ENCODE measurements around the gene MAP1B.
A peak's percentile ranks its signal among the peaks of the same experiment; 100 is the strongest.
"Not testable (repeated sequence)": the region's sequence is repeated elsewhere in the genome, so short reads cannot be mapped to it uniquely, and the experiment has no call there.

Gene MAP1B

DNA sequence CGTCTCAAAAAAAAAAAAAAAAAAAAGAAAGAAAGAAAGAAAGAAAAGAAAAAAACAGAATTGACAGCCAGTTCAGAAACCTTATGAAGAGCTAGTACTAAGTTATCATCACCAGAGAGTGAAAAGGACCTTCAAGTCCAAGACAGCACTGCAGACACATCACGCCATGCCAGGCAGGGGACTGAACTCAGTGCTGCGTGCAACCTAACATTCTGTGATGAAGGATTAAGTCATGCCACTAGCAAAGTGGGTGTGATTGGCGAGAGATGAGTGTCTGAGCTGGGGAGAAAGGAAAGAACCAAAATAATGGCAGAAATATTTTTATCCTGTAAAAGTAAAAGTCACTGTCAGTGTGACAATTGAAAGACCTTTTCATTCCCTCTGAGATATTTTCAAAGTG, 54.7 kb downstream of the MAP1B start:
- in situ Hi-C loops (cut with HindIII; ENCODE audit: low pct_unique_long_range_greater_than_20kb, low sequenced_read_pairs) = no loop called here
- TF ChIP-seq JUND (IDR thresholded peaks at IDR 0.05; ENCODE audit: low read depth) = no peak
- no peak for DNase-seq (ENCODE audit: low read depth in 1 of 2, low spot score in 1 of 2)

DNA sequence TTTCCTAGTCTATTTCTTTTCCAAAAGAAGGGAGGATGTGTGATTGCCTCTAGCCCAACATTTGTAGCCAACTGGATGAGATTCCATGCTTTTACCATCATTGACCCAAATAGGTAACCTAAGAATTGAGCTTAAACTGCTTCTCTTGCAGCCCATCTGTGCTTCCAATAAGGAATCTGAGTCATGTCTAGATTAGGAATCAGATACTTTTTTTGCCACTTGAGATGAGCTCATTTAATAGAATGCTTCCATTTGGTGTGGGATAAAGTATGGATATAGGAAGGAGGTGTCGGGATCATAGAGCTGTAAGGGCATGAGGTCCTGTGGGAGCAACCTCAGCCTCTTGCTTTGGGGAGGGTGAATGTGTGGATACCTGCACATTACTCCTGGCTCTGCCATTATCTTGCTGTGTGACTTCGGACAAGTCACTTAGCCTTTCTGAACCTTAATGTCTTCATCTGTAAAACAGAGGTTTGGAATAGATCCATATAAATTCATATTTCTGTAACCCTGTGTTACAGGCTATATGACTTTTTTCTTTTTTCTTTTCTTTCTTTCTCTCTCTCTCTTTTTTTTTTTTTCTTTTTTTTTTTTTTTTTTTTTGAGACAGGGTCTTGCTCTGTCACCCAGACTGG, 56.2 kb downstream of the MAP1B start:
- DNase-seq (ENCODE audit: low read depth in 1 of 2, low spot score in 1 of 2) = no peak
- TF ChIP-seq JUND (IDR thresholded peaks at IDR 0.05; ENCODE audit: low read depth) = no peak
- in situ Hi-C loops (cut with HindIII; ENCODE audit: low pct_unique_long_range_greater_than_20kb, low sequenced_read_pairs) = no loop called here

DNA sequence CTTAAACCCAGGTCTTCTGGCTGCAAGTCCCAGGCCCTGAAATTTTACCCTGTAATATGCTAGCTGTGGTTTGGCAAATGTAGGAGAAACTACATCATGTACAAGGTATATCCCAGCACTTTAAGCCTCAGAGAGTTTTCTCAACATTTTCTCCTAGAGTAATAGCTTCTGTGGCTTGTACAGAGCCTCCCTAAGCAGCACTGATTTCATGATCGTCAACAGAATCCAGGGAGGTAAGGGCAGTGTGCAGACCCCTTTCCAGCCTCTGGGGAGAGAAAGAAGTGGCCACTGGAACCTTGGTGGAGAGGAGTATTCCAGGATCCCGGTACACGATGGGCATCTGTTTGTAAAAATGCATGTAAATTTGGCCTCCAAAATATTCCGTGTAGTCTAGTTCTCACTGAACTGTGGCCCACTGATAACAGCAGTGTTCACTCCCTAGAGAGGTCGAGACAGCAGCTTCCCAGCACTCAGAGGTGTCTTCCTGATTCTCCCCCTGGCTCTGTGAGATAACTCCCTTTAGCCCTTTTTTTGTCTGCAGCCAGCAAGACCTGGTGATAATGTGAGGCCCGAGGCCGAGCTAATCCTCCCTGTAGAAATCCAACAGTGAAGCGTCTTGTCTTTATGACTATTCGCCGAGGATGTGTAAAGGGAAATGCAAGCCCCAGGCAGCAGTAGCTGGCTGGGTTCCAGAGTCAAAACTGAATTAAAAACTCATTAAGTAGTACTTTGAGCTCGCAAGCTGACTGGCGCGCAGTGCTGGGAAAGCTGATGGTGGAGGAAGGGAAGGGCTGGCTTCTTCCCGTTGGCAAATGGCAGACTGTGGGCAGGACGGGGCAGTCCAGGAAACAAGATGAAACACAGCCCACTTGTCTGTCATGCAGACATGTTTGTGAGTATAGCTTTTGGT, 59.0 kb downstream of the MAP1B start:
- in situ Hi-C loops (cut with HindIII; ENCODE audit: low pct_unique_long_range_greater_than_20kb, low sequenced_read_pairs) = no loop called here
- DNase-seq (ENCODE audit: low read depth in 1 of 2, low spot score in 1 of 2) = no peak
- no peak for TF ChIP-seq JUND (IDR thresholded peaks at IDR 0.05; ENCODE audit: low read depth)

DNA sequence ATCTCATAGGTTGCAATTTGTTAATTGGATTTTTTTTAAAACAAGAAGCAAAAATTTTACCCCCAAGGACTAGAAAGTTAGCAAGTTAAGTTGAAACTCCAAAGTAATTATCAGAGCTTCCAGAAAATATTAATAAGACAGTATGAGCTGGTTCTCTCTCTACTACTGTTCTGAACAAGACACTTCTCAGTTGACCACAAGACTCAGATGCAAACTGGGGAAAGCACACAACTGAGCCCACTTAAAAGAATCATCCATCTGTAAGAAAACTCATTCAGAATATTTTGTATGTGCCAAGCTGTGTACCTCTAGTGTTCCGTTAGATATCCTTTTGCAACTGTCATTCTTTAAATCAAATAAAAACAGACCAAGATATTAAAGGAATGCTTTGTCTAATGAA, 60.0 kb downstream of the MAP1B start:
- in situ Hi-C loops (cut with HindIII; ENCODE audit: low pct_unique_long_range_greater_than_20kb, low sequenced_read_pairs) = no loop called here
- no peak for DNase-seq (ENCODE audit: low read depth in 1 of 2, low spot score in 1 of 2)
- no peak for TF ChIP-seq JUND (IDR thresholded peaks at IDR 0.05; ENCODE audit: low read depth)

DNA sequence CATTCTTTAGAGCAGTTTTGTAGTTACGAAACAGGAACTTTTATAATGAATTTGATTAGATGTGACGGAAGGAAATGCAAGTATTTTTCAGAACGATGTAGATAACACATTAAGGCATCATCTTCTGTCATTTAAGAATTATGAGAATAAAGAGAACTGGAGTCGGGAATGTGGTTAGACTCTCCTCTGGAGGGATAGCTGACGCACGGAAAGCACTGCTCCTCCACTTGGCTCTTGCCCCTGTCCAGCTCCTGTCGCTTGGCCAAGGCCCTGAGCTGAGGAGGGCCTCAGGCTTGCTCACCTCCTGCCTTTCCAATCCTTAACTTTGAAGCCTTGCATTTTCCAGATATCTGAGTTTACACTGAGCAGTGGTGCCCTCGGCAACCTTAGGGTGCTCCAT, 60.5 kb downstream of the MAP1B start:
- no peak for DNase-seq (ENCODE audit: low read depth in 1 of 2, low spot score in 1 of 2)
- in situ Hi-C loops (cut with HindIII; ENCODE audit: low pct_unique_long_range_greater_than_20kb, low sequenced_read_pairs) = no loop called here
- no peak for TF ChIP-seq JUND (IDR thresholded peaks at IDR 0.05; ENCODE audit: low read depth)

DNA sequence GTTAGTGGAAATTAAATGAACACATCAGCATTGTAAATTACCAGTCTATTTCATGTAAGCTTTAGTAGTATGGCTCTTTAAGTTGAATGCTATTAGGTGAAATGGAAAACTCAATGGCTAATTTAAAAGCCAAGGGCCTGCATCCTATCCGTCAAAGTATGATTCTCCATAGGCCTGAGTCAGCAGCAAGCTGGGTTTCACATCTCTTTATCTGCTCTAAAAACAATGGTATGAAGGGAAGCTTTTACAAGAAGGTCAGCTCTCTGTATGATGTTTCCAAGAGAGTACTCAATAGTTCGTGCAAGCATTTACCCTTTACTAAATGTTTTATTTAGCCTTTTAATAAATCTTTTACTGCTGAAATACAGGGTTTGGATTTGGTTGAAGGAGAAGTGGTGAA, 62.8 kb downstream of the MAP1B start:
- in situ Hi-C loops (cut with HindIII; ENCODE audit: low pct_unique_long_range_greater_than_20kb, low sequenced_read_pairs) = no loop called here

DNA sequence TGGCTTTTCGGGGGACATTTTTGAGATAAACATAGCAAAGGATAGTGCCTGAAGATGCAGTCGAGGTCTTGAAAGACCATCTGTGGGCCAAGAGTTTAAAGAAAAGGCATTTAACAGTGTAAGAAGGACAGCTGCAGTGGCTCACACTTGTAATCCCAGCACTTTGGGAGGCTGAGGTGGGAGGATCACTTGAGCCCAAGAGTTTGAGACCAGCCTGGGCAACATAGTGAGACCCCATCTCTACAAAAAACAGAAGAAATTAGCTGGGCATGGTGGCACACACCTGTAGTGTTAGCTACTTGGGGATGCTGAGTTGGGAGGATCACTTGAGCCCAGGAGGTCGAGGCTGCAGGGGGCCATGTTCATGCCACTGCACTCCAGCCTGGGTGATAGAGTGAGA, 63.9 kb downstream of the MAP1B start:
- in situ Hi-C loops (cut with HindIII; ENCODE audit: low pct_unique_long_range_greater_than_20kb, low sequenced_read_pairs); DNase-seq (ENCODE audit: low read depth in 1 of 2, low spot score in 1 of 2): not testable (repeated sequence)

More for the DNA sequence above, 62.8 kb downstream of the MAP1B start:
- DNase-seq (ENCODE audit: low read depth in 1 of 2, low spot score in 1 of 2) = no peak
- TF ChIP-seq JUND (IDR thresholded peaks at IDR 0.05; ENCODE audit: low read depth) = no peak

DNA sequence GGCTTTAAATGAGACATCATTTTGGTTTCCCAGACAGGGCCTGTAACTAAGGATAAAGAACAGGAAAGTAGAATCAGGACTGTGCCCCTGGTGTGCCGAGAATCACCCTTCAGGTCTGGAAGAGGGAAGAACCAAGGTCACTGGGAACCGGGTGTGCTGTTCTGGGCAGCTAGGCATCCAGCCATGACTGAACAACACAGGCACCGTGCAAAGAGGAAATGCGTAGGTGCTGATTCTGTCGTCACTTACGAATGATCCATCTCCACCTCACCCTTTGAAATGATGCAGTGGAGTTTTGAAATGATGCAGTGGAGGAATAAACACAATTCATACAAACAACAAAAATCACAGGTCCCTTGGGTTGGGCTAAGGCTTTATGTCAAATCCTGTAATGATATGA, 64.4 kb downstream of the MAP1B start:
- no peak for DNase-seq (ENCODE audit: low read depth in 1 of 2, low spot score in 1 of 2)
- in situ Hi-C loops (cut with HindIII; ENCODE audit: low pct_unique_long_range_greater_than_20kb, low sequenced_read_pairs) = no loop called here
- no peak for TF ChIP-seq JUND (IDR thresholded peaks at IDR 0.05; ENCODE audit: low read depth)

DNA sequence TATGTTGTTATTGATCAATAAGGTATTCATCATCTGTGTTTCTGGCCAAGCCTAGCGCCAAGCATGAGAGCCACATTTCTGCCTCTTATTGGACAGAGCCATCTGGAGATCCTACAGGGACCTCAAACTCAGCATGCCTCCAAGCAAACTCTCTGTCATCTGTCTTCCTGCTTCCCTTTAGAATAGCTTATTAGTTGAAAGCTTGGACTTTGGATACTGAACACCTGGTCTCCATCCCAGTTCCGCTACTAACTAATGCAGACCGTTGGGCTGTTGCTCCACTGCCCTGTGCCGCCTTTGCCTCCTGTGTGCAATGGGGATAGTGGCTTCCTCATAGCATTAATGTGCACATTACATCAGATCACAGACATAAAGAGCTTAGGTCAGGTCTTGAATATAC, 65.5 kb downstream of the MAP1B start:
- in situ Hi-C loops (cut with HindIII; ENCODE audit: low pct_unique_long_range_greater_than_20kb, low sequenced_read_pairs) = no loop called here
- TF ChIP-seq JUND (IDR thresholded peaks at IDR 0.05; ENCODE audit: low read depth) = no peak
- DNase-seq (ENCODE audit: low read depth in 1 of 2, low spot score in 1 of 2) = no peak

DNA sequence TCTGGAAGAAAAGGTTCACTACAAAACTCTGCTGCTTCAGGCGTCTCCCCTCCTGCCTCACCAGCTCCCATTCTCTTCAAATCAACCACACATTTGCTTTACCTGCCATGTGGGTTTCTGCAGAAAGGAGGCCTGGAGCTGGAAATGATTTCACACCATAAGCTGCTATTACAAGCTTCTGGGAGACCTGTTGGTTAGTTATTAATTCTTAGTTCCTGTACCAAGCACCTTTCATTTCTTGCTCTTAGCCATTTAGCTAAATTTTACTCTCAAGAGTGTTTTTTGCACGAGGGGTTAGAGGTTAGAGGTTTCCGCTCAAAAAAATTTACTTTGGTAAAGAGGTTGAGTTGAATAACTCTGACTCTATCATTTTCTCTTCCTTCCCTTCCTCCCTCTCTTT, 70.3 kb downstream of the MAP1B start:
- no peak for DNase-seq (ENCODE audit: low read depth in 1 of 2, low spot score in 1 of 2)
- TF ChIP-seq JUND (IDR thresholded peaks at IDR 0.05; ENCODE audit: low read depth) = no peak
- in situ Hi-C loops (cut with HindIII; ENCODE audit: low pct_unique_long_range_greater_than_20kb, low sequenced_read_pairs) = no loop called here

DNA sequence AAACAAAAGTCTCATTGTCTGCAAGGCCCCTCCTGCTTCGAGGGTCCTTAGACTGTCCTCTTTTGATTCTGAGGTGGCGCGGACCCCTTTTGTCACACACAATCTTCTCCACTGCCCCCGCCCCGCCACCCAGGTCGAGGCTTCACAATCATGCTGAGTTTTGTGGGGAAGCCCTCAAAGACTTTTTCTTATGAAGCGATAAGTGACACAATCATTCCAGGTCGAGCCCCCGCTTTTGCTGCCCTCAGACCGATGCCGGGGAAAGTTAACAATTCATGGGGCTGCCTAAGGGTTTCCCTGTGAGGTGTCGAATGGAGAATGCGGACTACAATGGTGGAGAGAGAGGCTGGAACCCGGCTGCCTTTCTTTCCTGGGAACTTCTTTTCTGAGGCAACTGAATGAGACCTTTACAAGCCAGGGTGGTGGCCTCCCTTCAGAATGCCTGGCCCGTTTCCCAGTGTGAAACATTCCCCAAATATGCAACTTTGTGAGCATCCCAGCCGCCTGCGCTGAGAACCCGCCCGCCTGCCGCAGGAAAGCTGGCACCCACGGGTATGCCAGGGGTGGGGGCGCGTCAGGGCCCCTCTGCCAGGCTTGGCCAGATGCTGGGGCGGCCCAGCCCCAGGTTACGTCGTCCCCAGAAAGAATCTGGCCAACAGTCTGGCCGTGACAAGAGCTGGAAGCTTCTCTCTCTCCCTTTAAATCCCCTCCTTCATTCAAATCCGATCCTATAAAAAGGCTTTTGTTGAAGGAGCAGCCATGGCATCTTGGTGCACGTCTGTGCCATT, 71.9 kb downstream of the MAP1B start:
- peak in 1 of 2 experiments; percentile 20 for DNase-seq (ENCODE audit: low read depth in 1 of 2, low spot score in 1 of 2)
- in situ Hi-C loops (cut with HindIII; ENCODE audit: low pct_unique_long_range_greater_than_20kb, low sequenced_read_pairs) = no loop called here
- no peak for TF ChIP-seq JUND (IDR thresholded peaks at IDR 0.05; ENCODE audit: low read depth)

DNA sequence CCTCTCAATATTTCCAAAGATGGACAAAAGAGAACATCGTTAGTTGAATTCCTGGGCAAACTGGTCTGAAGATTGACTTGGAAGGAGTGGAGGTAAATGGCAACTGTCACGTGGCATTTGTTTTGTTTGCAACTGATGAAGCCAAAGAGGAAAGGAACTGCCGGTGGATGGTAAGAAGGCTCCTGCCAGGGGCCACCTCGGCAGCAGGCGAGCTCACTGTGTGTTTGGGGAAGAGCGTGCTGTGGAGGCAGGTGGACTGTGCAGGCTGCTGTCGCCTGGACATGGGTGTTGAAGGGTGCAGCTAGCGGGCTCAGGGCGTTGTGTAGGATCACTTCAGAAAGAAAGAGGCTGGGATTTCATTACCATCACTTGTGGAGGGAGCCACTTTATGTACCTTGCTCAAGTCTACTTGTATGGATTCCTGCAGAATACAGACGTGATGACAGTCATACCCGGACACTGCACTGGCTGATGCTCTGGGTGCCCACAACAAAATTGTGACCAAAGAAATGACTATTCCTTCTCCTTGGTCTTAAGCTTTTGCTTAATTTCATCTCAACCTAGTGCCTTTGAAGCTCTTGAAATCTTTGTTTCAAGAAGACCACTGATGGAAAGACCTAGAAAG, 72.7 kb downstream of the MAP1B start:
- no peak for TF ChIP-seq JUND (IDR thresholded peaks at IDR 0.05; ENCODE audit: low read depth)
- peak in 1 of 2 experiments; percentile 45 for DNase-seq (ENCODE audit: low read depth in 1 of 2, low spot score in 1 of 2)
- in situ Hi-C loops (cut with HindIII; ENCODE audit: low pct_unique_long_range_greater_than_20kb, low sequenced_read_pairs) = no loop called here
